Colonic mucosa (tissue), 4 donors: Measurements from ENCODE around the gene ODC1. TPM values are rescaled to one million over a fixed set of nuclear protein-coding genes. Genes with fewer than 3 reads are reported as not detected.
A peak's percentile ranks its signal among the peaks of the same experiment; 100 is the strongest.

Experiments
- DNase-seq: peaks from one replicate; pipeline ENCODE4 v3.0.0-alpha.2; 2020
- H3K27ac ChIP-seq: fragments of 200-600 bp; one replicate; pipeline ENCODE4 v1.8.0; 2021
- H3K27me3 ChIP-seq: fragments of 200-600 bp; one replicate; pipeline ENCODE4 v1.8.0; 2021
- H3K36me3 ChIP-seq: fragments of 200-600 bp; one replicate; pipeline ENCODE4 v1.8.0; 2021
- H3K4me1 ChIP-seq: fragments of 200-600 bp; one replicate; pipeline ENCODE4 v1.8.0; 2021; ENCODE audit warnings: mild to moderate bottlenecking
- H3K4me3 ChIP-seq: fragments of 200-600 bp; one replicate; pipeline ENCODE4 v1.8.0; 2021
- H3K9ac ChIP-seq, 2 donors: one replicate each; pipeline ENCODE4 v1.7.0; 2013; ENCODE audit warnings: control low read depth in 2 of 2, low read depth in 2 of 2, low read length in 2 of 2
- H3K9me3 ChIP-seq: fragments of 200-600 bp; one replicate; pipeline ENCODE4 v1.8.0; 2021
- intact Hi-C: fragments of 100-400 bp; cut with DNase I; formaldehyde crosslinking; loops from one replicate; pipeline ENCODE4 v1.14.1; 2022
- total RNA-seq, 2 donors: library from RNA; stranded (reverse); fragmentation: NEBNext Ultra II Directional in 1 of 2; extraction: Animal tissue kit (Norgen Biotek cat#: 25700) in 1 of 2; gene quantifications; one replicate each; pipeline ENCODE4 v1.2.1, GENCODE V29; 2021
- TF ChIP-seq, protein P1 (sequence below): fragments of 200-600 bp; IDR thresholded peaks from one replicate; pipeline ENCODE4 v1.8.0; 2022; ENCODE audit warnings: antibody characterized with exemption, mild to moderate bottlenecking
- donor health status: healthy.
- donor health status: DM: no; HTN: no; CAD: no.
- donor health status: DM: no; HTN: no; CAD: no.

ODC1 gene
- total RNA-seq, 2 donors from 2014 or later, result 45.8 to 107 TPM

DNA sequence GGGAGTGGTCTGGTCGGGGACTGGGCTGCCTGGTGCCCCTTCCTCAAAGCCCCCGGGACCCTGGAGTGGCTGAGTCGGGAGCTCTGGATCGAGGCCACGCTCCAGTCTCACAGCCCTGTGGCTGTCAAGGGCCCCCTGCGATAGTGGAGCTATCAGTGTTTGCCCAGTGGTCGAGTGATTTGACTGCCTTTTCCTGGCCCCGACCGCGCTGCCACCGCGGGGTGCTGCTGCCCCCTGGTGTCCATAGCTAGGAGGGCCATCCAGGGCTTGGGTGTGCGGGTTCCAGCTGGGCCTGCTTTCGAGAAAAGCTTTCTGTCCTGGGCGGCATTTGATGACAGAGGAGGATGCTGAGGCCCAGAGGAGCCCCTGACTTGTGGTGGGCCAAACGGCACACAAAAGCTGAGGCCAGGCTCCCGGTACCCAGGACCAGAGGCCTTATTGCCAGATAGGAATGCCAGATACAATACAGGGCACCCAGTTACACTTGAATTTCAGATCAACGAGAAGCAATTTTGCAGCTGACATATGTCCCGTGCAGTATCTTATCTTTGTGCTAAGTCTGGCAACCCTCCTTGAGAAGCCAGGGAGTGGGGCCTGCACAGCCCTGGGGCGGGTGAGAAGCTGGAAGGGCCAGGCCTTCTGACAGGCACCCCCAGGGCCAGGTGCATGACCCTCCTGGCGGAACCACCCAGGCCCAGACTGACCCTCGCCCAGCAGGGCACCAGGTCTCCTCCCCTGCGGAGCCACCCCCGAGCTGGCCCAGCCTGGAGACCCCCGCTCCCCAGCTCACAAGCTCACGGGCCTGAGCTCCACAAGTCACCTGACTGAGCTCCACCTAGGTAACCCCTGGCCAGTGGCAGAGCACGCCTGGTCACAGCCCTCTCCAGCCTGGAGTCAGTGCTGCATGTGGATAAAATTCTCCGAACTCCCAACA, 13.0 kb downstream of the ODC1 start:
- intact Hi-C loops, result loop anchor here (2.0 to 5.0 kb wide), 3 partner anchors 227 to 363 kb away; no protein-coding TSS in a partner anchor
- Histone ChIP-seq H3K4me1 (no peaks in the 10 kb centered on the region), H3K9me3 (no peaks in the 10 kb centered on the region), H3K27me3 (no peaks in the 10 kb centered on the region), H3K9ac (no peak overlapping the region), H3K36me3 (no peaks in the 10 kb centered on the region), H3K4me3 (no peak overlapping the region), H3K27ac (no peak overlapping the region)
- TF ChIP-seq, protein P1, sequence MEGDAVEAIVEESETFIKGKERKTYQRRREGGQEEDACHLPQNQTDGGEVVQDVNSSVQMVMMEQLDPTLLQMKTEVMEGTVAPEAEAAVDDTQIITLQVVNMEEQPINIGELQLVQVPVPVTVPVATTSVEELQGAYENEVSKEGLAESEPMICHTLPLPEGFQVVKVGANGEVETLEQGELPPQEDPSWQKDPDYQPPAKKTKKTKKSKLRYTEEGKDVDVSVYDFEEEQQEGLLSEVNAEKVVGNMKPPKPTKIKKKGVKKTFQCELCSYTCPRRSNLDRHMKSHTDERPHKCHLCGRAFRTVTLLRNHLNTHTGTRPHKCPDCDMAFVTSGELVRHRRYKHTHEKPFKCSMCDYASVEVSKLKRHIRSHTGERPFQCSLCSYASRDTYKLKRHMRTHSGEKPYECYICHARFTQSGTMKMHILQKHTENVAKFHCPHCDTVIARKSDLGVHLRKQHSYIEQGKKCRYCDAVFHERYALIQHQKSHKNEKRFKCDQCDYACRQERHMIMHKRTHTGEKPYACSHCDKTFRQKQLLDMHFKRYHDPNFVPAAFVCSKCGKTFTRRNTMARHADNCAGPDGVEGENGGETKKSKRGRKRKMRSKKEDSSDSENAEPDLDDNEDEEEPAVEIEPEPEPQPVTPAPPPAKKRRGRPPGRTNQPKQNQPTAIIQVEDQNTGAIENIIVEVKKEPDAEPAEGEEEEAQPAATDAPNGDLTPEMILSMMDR, result peak; percentile 96
- peak; percentile 81 for DNase-seq

DNA sequence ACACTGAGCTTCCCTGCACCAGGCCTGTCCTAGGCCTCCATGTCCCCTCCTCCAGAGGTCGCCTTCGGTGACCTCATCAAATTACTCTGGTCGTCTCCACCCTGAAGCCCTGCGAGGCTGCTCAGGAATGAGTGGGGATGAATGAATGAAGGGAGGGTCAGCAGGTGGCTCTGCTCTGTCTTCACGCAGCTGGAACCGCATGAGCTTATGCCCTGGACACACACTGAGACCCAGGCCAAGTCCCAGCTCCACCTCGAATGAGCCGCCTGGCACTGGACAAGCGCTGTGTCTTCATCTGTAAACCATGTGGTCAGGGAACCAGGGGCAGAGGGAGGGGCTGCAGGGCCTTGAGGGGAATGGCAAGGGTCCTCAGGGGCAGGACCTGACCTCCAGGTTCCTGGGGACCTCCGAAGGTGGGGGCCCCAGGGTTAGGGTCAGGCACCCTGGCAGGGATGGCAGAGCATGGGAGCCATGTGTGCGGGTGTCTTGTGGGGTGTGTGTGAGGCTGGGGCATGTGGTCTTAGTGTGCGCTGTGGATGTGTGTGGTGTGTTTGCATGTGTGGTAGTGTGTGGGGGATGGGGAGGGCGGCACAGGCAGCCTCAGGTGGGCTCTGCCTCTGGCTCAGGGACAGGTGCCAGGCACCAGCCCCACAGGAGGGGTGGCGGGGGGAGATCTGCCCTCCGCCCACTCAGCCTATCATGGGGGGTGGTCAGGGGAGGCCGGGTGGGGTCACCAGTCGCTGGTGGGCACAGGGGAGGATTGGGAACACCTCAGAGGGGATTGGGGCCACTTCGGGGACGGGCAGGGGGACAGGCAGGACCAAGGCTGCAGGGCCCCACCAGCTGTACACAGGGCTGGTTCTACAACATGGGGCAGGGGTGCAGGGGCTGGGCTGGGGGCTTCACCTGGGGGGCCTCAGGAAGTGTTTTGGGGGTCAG, 13.9 kb downstream of the ODC1 start:
- Histone ChIP-seq H3K36me3 (no peaks in the 10 kb centered on the region), H3K4me3 (no peak overlapping the region), H3K27me3 (no peaks in the 10 kb centered on the region), H3K4me1 (no peaks in the 10 kb centered on the region), H3K9ac (no peak overlapping the region), H3K27ac (no peak overlapping the region), H3K9me3 (no peaks in the 10 kb centered on the region)
- TF ChIP-seq, protein P1, result no peak
- DNase-seq, result no peak
- intact Hi-C loops, result loop anchor here (2.0 kb wide), 1 partner anchor 309 kb away; no protein-coding TSS in a partner anchor

DNA sequence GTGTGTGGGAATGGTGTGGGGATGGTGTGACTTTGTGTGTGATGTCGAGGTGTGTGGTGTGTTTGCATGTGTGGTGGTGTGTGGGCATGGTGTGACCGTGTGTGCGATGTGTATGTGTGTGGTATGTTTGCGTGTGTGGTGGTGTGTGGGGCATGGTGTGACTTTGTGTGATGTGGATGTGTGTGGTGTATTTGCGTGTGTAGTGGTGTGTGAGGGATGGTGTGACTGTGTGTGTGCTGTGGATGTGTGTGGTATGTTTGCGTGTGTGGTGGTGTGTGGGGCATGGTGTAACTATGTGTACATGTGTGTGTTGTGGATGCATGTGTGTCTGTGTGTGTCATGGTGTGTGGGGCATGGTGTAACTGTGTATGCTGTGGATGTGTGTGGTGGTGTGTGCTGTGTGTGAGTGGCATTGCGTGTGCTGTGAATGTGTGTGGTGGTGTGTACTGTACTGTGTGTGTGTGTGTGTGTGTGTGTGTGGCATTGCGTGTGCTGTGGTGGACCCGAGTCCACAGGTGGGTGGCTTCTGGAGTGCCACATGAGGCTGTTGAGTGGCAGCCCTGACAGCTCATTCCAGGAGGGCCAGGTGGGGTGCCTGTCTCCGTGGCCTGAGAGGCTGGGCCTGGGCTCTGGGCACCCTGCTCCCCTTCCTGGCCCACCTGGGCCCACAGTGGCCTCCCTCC, 14.7 kb downstream of the ODC1 start:
- Histone ChIP-seq H3K27ac (peak overlapping the region; percentile 84), H3K9ac (no peak overlapping the region), H3K4me3 (peak overlapping the region; percentile 46), H3K27me3 (no peaks in the 10 kb centered on the region), H3K36me3 (no peaks in the 10 kb centered on the region), H3K9me3 (no peaks in the 10 kb centered on the region), H3K4me1 (peaks cover 2% of the 10 kb centered on the region)
- no peak for DNase-seq
- TF ChIP-seq, protein P1, result no peak
- intact Hi-C loops, result no loop called here

DNA sequence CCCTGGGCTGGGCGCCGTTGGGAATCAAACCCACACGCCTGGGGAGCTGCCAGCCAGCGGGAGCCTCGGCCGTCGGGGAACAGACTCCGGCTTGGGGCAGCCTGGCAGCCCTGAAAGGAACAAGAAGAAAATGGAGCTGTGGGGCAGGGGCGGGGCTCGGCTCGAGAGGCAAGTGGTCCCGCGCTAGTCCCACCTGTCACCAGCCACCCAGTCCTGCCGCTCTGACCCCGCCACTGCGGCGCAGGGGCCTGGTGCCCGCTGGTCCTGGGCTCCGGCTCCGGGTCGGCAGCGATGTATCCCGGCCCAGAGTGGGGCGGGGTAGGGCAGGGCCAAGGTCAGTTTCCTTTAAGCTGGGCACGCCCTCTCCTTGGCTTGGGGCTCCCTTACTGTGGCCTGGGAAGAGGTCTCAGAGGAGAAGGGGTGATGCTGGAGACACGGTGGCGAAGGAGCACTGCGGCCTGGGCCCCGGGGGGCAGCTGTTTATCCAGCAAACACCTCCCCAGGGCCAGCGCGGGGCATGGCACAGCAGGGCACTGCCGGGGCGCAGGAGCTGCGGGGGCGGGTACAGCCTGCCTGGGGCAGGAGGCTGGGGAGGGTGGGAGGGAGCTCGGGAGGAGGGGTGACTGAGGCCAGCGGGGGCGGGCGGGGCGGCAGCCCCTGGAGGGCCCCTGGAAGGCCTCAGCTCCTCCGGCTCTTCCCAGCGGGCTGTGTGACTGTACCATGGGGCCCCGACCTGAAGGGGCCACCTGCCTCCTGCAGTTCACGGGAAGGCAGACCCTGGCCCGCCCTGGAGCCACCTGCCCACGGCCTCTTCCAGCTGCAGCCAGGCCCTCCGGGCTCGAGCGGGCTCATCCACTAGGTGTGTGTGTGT, 15.6 kb downstream of the ODC1 start:
- peak overlapping the region; percentile 38 to 54 for H3K9ac ChIP-seq
- H3K27ac ChIP-seq, result peak overlapping the region; percentile 84
- TF ChIP-seq, protein P1, result no peak
- H3K36me3 ChIP-seq, result no peaks in the 10 kb centered on the region
- intact Hi-C loops, result no loop called here
- no peaks in the 10 kb centered on the region for H3K9me3 ChIP-seq
- peaks cover 4% of the 10 kb centered on the region for H3K4me1 ChIP-seq
- H3K4me3 ChIP-seq, result peak overlapping the region; percentile 46
- H3K27me3 ChIP-seq, result no peaks in the 10 kb centered on the region
- DNase-seq, result peak; percentile 75
